ENCODE data around the gene NUDT14. TPM values are rescaled to one million over a fixed set of nuclear protein-coding genes. Genes with fewer than 3 reads are reported as not detected.

Gene NUDT14
- total RNA-seq, 1 experiment from 2014 or later, result 65.9 TPM

DNA sequence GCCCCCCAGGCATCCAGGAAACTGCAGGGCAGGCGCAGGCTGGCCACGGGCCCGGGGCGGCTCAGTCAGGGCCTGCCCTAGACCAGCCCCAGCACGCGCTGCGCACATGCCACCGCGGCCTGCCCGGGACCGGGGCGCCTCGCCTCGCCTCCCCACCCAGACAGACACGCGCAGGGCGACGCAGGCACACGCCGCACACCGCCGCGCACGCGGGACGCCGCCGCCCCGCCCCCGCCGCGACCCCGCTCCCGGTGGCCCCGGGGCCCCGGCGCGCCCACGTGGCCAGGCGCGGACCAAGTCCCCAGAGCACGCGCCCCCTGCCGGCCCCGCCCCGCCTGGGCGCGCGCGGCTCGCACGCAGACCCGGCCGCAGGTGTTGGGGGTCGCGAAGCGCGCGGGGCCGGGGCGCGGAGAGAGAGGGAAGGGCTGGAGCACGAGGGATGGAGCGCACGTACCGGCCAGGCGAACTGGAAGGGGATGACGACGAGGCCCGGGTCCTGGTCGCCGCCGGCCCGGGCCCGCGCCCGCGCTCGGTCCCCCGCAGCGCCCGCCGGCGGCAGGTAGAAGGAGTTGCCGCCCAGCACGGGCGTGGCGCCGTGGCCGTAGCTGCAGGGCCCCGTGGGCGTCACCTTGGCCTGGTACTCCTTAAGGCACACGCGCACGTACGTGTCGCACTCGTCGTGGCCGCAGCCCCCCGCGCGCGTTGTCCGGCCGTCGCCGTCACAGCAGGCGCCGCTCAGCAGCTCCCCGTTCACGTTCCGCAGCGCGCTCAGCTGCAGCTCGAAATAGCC is 13.6 kb downstream of the NUDT14 start:
- no peak overlapping the region for H3K27ac ChIP-seq
- peak overlapping the region; percentile 60 for H3K4me3 ChIP-seq
- H3K27me3 ChIP-seq, result no peaks in the 10 kb centered on the region
- H3K4me1 ChIP-seq, result peaks cover 37% of the 10 kb centered on the region
- no peak for DNase-seq
- H3K36me3 ChIP-seq, result no peaks in the 10 kb centered on the region
- no peaks in the 10 kb centered on the region for H3K9me3 ChIP-seq (replicated peaks)

DNA sequence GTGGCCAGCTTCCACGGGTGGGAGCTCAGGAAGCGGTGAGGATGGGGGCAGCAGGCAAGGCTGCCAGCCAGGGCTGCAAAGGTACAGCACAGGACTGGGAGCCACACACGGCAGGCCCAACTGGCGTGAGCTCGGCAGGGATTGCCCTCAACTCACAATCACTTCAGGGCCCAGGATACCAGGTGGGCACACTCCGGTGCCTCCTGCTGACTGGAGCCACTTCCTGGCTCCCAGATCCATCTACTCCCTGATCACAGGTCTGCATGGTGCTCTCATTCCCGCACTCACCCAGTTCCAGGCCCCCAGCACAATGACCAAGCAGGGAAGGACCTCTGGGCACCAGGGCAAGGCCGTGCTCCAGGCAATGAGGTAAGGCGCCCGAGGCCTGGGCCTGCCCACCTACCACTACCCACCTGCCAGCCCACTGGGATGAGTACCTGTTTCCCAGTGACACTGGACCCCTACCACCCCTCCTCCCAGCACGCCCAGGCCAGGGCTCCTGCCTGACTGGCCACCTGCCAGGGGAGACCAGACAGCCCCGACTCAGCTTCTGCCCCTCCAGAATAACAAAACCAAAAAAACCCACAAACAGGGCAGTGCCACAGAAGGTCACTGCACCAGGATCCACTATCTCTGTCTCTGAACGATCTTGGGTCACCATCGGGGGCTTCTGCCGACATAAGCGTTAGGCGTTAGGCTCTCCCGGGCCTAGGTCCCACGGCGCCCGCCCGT is 14.4 kb downstream of the NUDT14 start:
- DNase-seq, result no peak
- Histone ChIP-seq H3K36me3 (no peaks in the 10 kb centered on the region), H3K4me3 (no peak overlapping the region), H3K9me3 (replicated peaks) (no peaks in the 10 kb centered on the region), H3K27me3 (no peaks in the 10 kb centered on the region), H3K4me1 (peaks cover 35% of the 10 kb centered on the region), H3K27ac (no peak overlapping the region)

DNA sequence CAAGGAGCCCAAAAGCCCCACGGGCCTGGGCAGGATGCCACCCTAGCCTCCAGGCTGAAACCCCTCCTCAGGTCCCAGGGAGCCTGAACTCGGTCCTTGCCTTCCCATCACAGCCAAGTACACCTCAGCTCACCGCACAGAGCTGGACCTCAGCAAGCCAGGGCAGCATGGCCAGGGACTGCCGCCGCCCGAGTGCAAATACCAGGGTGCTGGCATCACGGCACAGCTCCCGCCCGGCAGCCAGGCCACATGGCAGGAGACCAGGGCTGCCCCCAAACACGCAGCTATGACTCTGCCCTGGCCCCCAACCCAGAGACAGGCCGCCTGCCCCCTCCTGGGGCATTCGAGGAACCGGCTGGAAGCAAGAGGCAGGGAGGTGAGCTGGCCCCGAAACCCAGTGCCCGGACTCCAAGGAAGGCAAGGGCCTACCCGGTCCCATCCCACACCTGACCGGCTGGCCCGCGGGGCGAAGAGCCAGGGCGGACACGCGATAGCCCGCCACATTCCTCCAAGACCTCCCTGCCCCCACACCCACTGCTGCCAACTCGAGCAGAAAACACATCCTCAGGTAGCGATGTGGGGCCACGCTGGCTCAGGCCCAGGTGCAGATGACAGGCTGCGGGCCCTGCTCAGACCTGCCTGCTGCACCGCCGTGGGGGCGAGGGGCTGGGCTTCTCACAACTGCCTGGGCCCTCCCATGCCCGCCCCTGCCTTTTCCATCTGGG is 15.2 kb downstream of the NUDT14 start:
- H3K27ac ChIP-seq, result no peak overlapping the region; the same call in 1 of the 2 replicates
- no peaks in the 10 kb centered on the region for H3K9me3 ChIP-seq (replicated peaks)
- peaks cover 27% of the 10 kb centered on the region for H3K4me1 ChIP-seq
- no peak overlapping the region for H3K4me3 ChIP-seq
- H3K36me3 ChIP-seq, result no peaks in the 10 kb centered on the region
- DNase-seq, result no peak
- H3K27me3 ChIP-seq, result no peaks in the 10 kb centered on the region

DNA sequence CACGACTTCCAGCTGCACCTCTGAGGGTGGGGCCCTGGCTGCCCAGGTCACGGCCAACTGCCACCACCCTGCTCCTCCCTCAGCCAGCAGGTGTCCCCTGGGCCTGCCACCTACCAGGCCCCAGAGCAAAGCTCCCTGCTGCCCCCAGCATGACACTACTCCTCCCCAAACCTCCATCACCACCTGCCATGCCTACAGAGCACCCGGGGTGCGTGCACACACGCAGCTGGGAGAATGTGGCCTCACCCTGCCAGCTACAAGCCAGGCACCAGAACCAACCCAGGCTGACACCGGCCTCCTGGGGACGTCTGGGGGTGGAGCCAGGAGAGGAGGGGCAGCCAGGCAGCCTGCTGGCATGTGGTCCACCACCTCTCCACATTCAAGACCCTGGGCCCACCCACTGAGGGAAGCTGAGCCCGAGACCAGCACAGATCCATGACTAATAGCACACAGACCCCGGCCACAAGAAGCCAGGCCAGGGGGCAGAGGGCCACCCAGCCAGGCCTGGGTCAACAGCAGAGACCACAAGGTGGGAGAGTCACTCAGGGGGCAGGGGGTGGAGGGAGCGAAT is 15.9 kb downstream of the NUDT14 start:
- Histone ChIP-seq H3K27ac (no peak overlapping the region; the same call in 1 of the 2 replicates), H3K4me3 (no peak overlapping the region), H3K36me3 (no peaks in the 10 kb centered on the region), H3K27me3 (no peaks in the 10 kb centered on the region), H3K9me3 (replicated peaks) (no peaks in the 10 kb centered on the region), H3K4me1 (peaks cover 20% of the 10 kb centered on the region)
- peak; percentile 52 to 62 for DNase-seq

DNA sequence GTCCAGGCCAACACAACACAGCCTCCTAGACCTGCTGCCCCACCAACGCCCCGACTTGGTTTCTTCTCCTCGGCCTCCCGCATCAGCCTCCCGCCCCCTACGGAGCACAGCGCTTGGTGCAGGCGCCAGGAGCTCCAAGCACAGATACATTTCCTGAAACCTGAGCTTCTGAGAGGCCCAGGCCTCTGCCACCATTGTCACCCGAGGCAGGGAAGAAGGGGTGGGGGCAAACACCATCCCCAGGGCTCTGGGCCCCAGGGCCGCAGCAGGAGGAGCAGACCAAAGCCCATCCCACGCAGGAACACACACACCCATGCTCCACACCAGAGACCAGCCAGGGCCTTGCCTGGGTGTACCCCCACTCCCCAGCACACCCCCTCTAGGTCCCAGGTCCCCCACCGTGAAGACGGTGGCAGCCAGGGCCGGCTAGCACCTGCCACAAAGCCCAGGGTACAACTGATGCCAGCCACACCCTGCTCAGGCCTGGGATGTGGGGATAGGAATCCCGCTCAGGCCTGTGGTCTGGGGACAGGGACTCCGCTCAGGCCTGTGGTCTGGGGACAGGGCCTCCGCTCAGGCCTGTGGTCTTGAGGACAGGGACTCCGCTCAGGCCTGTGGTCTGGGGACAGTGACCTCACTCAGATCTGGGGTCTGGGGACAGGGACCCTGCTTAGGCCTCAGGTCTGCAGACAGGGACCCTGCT is 17.9 kb downstream of the NUDT14 start:
- Histone ChIP-seq H3K27ac (no peak overlapping the region), H3K4me3 (no peak overlapping the region), H3K4me1 (peaks cover 13% of the 10 kb centered on the region), H3K9me3 (replicated peaks) (no peaks in the 10 kb centered on the region), H3K27me3 (no peaks in the 10 kb centered on the region), H3K36me3 (no peaks in the 10 kb centered on the region)
- no peak for DNase-seq

DNA sequence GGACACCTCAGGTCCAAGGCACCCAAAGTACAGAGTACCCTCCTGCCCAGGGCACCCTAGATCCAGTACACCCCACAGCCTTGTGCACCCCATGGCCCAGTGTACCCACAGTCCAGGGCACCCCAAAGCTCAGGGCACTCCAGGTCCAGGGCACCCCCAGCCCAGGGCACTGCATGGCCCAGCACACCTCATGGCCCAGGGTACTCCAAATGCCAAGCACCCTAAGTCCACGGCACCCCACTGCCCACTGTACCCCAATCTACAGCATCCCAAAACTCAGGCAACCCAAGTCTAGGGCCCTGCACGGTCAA is 18.5 kb downstream of the NUDT14 start:
- Histone ChIP-seq H3K4me3 (no peak overlapping the region), H3K4me1 (peaks cover 13% of the 10 kb centered on the region), H3K27me3 (no peaks in the 10 kb centered on the region), H3K36me3 (no peaks in the 10 kb centered on the region), H3K9me3 (replicated peaks) (no peaks in the 10 kb centered on the region), H3K27ac (no peak overlapping the region)
- no peak for DNase-seq

DNA sequence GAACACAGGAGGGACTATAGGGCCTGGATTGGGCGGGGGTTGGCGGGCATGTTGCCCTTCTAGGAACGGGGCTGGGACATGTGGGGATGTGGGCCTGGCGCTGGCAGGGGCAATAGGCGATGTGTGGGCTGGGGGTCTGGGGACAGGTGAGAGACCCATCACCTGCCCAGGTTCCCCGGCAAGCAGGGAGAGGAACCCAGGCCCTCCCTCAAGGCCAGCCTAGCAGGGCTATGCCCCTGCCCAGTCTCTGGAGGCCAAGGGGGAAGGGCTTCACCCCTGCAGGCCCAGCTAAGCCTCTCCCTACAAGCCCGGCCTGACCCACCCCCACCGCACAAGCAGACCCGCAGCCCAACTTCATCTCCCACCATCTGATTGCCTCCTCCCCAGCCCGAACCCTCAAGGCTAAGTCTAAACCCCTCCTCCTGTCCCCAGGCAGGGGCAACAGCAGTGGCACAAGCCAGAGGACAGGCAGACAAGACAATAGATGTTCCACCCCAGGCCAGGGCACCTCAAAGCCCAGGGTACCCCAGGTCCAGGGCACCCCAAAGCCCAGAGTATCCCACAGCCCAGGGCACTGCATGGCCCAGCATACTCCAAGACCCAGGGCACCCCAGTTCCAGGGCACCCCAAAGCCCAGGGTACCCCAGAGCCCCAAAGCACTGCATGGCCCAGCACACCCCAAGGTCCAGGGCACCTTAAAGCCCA is 19.0 kb downstream of the NUDT14 start:
- H3K4me1 ChIP-seq, result peaks cover 13% of the 10 kb centered on the region
- no peak overlapping the region for H3K27ac ChIP-seq
- H3K9me3 ChIP-seq (replicated peaks), result no peaks in the 10 kb centered on the region
- H3K27me3 ChIP-seq, result no peaks in the 10 kb centered on the region
- no peak overlapping the region for H3K4me3 ChIP-seq
- DNase-seq, result peak in 1 of 2 experiments; percentile 41
- H3K36me3 ChIP-seq, result no peaks in the 10 kb centered on the region

DNA sequence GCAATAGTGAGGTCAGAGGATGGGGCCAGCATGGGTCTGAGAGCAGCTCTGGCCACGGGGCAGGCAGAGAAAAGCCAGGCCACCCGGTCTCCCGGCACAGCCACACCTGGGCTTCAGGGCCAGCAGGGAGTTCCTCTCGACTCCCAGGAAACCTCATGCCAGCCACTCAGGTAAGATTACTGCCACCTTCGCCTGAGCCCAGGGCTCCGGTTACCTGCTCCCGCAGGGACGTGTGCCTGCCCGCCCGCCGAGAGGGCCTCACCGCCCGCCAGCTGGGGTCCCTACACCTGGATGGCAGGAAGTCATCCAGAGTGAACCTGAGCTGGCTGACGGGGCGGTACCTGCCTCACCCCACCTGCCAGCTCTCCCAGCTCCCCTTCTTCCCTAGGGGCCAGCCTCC is 19.8 kb downstream of the NUDT14 start:
- Histone ChIP-seq H3K9me3 (replicated peaks) (no peaks in the 10 kb centered on the region), H3K4me3 (no peak overlapping the region), H3K27ac (no peak overlapping the region), H3K4me1 (peaks cover 13% of the 10 kb centered on the region), H3K27me3 (no peaks in the 10 kb centered on the region), H3K36me3 (no peaks in the 10 kb centered on the region)
- DNase-seq, result no peak

DNA sequence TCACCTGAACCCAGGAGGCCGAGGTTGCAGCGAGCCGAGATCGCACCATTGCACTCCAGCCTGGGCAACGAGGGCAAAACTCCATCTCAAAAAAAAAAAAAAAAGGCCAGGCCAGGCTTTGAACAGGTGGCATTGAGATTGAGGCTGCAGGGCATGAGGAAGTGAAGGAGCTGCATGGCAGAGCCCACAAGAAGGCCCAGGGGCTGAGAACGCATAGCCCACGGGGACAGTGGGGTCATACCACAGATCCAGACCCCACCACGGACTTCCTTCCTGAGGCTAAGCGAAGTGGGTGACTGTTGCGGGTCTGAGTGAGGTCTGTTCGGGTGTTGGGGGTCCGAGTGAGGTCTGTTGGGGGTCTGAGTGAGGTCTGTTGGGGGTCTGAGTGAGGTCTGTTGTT is 20.3 kb downstream of the NUDT14 start:
- H3K36me3 ChIP-seq, result no peaks in the 10 kb centered on the region; the same call in 1 of the 2 replicates

DNA sequence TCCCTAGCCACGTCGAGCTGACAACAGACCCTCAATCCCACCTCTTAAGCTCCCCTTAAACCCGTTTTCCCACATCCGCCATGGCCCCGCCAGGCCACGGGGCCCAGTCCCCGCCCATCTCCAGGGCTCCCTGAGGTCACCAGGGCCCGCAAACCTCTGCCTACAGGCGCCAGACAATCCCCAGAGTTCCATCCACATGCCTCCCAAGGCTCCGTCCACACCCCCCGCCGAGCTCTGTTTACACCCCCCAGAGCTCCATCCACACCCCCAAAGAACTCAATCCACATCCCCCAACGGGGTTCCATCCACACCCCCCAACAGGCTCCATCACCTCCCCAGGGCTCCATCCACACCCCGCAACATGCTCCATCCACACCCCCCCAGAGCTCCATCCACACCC is 21.8 kb downstream of the NUDT14 start:
- Histone ChIP-seq H3K27ac (no peak overlapping the region), H3K36me3 (no peaks in the 10 kb centered on the region; the same call in 1 of the 2 replicates), H3K27me3 (no peaks in the 10 kb centered on the region), H3K4me3 (no peak overlapping the region), H3K4me1 (peaks cover 3% of the 10 kb centered on the region; the same call in 1 of the 2 replicates), H3K9me3 (replicated peaks) (no peaks in the 10 kb centered on the region)
- DNase-seq, result no peak

More for the DNA sequence above, 20.3 kb downstream of the NUDT14 start:
- peaks cover 7% of the 10 kb centered on the region for H3K4me1 ChIP-seq
- no peak for DNase-seq
- no peak overlapping the region for H3K4me3 ChIP-seq
- no peaks in the 10 kb centered on the region for H3K27me3 ChIP-seq
- H3K9me3 ChIP-seq (replicated peaks), result no peaks in the 10 kb centered on the region
- H3K27ac ChIP-seq, result no peak overlapping the region

DNA sequence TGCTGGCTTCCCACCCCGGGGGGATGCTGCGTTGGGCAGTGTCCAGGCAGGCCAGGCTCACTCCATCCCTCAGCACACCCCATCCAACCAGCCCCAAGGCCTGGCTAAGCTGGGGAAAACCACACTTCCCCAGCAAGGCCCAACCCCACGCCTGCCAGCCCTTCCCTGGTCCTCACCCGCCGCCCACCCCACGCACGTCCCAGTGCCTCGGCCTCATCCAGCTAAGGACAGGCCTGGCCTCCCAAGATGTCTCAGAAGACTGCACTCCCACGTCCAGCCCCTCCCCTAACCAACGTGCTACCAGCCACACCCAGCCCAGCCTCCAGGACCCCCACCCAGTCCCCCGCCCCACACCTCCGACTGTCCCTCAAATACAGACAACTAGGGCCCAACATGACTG is 22.3 kb downstream of the NUDT14 start:
- no peaks in the 10 kb centered on the region for H3K27me3 ChIP-seq
- DNase-seq, result no peak
- peaks cover 8% of the 10 kb centered on the region for H3K4me1 ChIP-seq
- H3K36me3 ChIP-seq, result no peaks in the 10 kb centered on the region; the same call in 1 of the 2 replicates
- H3K4me3 ChIP-seq, result no peak overlapping the region
- H3K27ac ChIP-seq, result no peak overlapping the region
- H3K9me3 ChIP-seq (replicated peaks), result no peaks in the 10 kb centered on the region

DNA sequence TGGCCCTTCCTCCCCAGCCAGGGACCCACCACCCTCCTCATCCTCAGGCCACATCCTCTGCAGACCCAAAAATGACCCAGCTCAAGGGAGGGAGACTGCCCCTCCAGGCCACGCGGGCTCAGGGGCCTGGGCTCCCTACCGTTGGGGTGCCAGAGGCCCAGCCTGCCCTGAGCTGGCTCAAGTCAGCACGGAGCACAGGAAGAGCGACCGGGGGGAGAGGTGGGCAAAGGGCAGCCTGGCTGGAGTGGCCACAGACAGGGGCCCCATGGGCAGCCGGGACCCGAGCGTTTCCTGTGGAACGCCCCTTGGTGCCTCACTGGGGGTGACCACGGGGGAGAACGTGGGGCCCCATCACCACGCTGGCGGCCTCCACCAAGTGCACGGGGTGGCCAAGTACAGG is 23.2 kb downstream of the NUDT14 start:
- Histone ChIP-seq H3K27me3 (no peaks in the 10 kb centered on the region), H3K4me3 (no peak overlapping the region), H3K27ac (no peak overlapping the region), H3K9me3 (replicated peaks) (no peaks in the 10 kb centered on the region), H3K4me1 (peaks cover 18% of the 10 kb centered on the region), H3K36me3 (no peaks in the 10 kb centered on the region; the same call in 1 of the 2 replicates)
- no peak for DNase-seq

DNA sequence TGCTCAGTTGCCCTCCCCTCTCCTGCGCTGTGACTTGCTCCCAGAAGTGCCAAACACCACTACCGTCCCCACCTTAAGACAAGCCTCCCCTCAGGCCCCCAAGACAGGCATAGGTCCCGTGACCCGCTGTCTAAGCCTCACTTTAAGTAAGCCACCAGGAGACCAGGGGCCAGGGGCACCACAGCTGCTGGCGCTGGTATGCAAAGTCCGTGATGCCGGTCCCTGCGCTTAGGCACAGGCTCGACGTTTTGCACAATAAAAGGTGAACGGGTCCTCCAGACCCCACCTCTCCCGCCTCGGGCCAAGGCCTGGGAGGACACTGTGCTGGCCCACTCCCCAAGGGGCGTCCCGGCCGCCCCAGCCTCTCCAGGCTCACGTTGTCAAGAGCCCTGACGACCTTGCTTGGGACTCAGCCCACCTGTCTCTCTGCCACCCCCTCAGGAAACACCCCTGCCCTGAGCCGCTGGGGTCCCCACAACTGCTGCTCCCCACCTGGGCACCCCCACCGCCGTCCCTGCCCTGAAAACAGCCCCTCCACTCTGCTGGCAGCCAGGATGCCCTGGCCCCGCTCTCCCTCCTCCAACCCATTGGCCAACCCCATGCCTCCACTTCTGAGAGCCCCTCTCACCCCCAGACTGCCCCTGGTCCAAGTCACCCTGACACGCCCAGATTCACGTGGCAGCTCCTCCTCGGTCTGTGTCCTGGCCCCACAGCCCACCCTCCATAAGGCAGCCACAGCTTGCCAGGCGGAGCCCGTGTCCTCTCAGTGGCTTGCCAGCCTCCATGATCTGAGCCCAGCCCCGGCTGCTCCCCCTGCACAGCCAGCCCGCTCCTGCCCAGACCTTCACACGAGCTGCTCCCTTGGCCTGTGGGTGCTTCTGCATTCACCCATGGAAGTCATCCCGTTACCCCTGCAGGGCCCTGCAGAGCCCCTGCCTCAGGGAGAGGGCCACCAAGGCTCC is 24.4 kb downstream of the NUDT14 start:
- DNase-seq, result no peak
- H3K27me3 ChIP-seq, result no peaks in the 10 kb centered on the region
- no peak overlapping the region for H3K4me3 ChIP-seq
- no peaks in the 10 kb centered on the region for H3K9me3 ChIP-seq (replicated peaks)
- H3K27ac ChIP-seq, result no peak overlapping the region
- H3K4me1 ChIP-seq, result peaks cover 29% of the 10 kb centered on the region
- no peaks in the 10 kb centered on the region; the same call in 1 of the 2 replicates for H3K36me3 ChIP-seq
